ENCODE results near the gene NOS1AP. TPM values are rescaled to one million over a fixed set of nuclear protein-coding genes. Genes with fewer than 3 reads are reported as not detected.

Gene NOS1AP
- total and polyA plus RNA-seq, 8 donors, result 0.25 to 13.8 (median 6.2) TPM

GRCh38 chr1:162056579-162056978, 12.9 kb upstream of the NOS1AP start:
- no peak overlapping the region for H3K4me3 ChIP-seq
- no peaks in the 10 kb centered on the region for H3K36me3 ChIP-seq
- no peaks in the 10 kb centered on the region for H3K9me3 ChIP-seq
- WGBS, 5 donors, result 88 to 95% (median 90%) methylated on average over 3 of the region's 3 CpGs
- no peaks in the 10 kb centered on the region for H3K27me3 ChIP-seq
- TF ChIP-seq CTCF (IDR thresholded peaks at IDR 0.05) (no peak), POLR2AphosphoS5 (IDR thresholded peaks at IDR 0.05) (no peak), POLR2A (IDR thresholded peaks at IDR 0.05) (no peak), EP300 (IDR thresholded peaks at IDR 0.05) (no peak)
- DNase-seq, result no peak
- no peak overlapping the region for H3K27ac ChIP-seq
- intact Hi-C loops (cut with DNase I; ENCODE audit: low total_unique reads), result loop anchor here (10.0 kb wide), 1 partner anchor 218 kb away; no protein-coding TSS in a partner anchor
- H3K4me1 ChIP-seq, result peaks cover 0 to 14% (median 3%) of the 10 kb centered on the region in 4 donors

DNA sequence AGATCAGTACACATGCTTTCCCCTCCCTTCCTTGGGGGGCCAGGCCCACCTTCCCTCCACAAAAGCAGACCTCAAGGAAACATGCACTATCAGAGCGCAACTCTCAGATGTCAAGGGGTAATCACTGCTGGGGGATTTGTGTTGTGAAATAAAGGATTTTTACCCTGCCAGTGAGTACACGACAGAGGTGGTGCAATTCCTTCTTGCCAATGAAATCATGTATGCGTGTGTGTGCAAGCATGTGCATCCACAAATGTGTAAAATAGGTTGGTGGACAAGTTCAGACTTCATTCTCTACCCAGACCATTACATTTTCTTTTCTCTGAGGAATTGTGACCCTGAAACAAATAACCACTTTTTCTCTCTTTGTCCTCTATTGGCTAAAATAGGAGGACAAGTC, 9.8 kb upstream of the NOS1AP start:
- no peaks in the 10 kb centered on the region for H3K9me3 ChIP-seq
- H3K36me3 ChIP-seq, result no peaks in the 10 kb centered on the region
- TF ChIP-seq EP300 (IDR thresholded peaks at IDR 0.05), result no peak
- TF ChIP-seq POLR2A (IDR thresholded peaks at IDR 0.05), result no peak
- intact Hi-C loops (cut with DNase I; ENCODE audit: low total_unique reads), result loop anchor here (10.0 kb wide), 1 partner anchor 215 kb away; no protein-coding TSS in a partner anchor
- WGBS, 5 donors, result 57 to 93% (median 78%) methylated on average over 3 of the region's 3 CpGs
- H3K27me3 ChIP-seq, result no peaks in the 10 kb centered on the region
- no peak for DNase-seq
- no peak overlapping the region for H3K4me3 ChIP-seq
- H3K27ac ChIP-seq, result no peak overlapping the region
- H3K4me1 ChIP-seq, result peaks cover 0 to 27% (median 10%) of the 10 kb centered on the region in 4 donors

DNA sequence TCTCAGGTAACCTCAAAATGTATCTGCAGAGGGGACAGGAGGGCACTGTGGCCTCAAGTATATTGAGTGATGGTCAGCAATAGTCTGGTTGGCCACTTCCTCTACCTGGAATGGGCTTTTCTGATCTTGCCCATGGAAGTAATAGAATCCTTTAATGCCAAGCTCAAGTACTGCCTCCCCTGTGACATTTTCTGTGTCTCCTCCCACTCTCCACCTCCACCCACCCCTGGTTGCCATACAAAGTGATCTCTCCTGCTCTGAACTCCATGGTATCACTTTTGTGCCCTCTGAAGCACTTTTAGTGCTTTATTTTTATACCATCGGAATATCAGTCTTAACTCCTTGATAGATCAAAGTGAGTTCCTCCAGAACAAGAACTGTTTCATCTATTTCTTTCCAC, 9.2 kb upstream of the NOS1AP start:
- H3K4me3 ChIP-seq, result no peak overlapping the region
- peaks cover 0 to 21% (median 10%) of the 10 kb centered on the region in 4 donors for H3K4me1 ChIP-seq
- no peaks in the 10 kb centered on the region for H3K27me3 ChIP-seq
- no peaks in the 10 kb centered on the region for H3K36me3 ChIP-seq
- WGBS, 5 donors, result 90 to 100% (median 97%) methylated on average over 1 of the region's 1 CpG
- intact Hi-C loops (cut with DNase I; ENCODE audit: low total_unique reads), result no loop called here
- H3K9me3 ChIP-seq, result no peaks in the 10 kb centered on the region
- no peak overlapping the region for H3K27ac ChIP-seq
- TF ChIP-seq CTCF (IDR thresholded peaks at IDR 0.05) (no peak), POLR2AphosphoS5 (IDR thresholded peaks at IDR 0.05) (no peak), EP300 (IDR thresholded peaks at IDR 0.05) (no peak), POLR2A (IDR thresholded peaks at IDR 0.05) (no peak)
- no peak for DNase-seq

DNA sequence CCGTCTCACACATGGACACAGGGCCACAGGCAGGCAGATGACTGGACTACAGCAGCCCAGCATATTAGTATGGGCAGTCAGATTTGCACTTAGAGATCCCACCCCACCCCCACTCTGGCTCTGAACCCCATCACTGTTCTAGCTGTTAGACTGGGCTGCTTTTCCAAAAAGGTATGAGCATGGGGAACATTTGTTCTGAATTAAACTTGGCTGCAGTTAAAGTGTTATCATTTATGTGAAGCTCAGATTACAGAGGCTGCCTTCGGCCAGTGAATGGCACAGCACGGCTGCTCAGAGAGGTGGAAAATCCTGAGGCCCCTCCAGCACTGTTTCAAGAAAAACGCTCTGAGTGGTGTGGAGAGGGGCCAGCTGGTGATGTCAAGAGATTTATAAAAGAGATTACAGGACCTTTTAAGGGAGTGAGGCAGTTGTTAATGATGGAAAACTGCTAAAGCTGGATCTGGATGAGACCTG, 6.9 kb upstream of the NOS1AP start:
- DNase-seq, result peak; percentile 47 to 60

More for the DNA sequence above, 6.9 kb upstream of the NOS1AP start:
- Histone ChIP-seq H3K27ac (peak overlapping the region in 2 of 5 donors; percentile 21 to 36), H3K27me3 (peaks cover 0 to 4% (median 0%) of the 10 kb centered on the region in 3 donors), H3K9me3 (no peaks in the 10 kb centered on the region), H3K36me3 (no peaks in the 10 kb centered on the region), H3K4me1 (peaks cover 0 to 14% (median 7%) of the 10 kb centered on the region in 4 donors), H3K4me3 (no peak overlapping the region)
- intact Hi-C loops (cut with DNase I; ENCODE audit: low total_unique reads), result no loop called here
- TF ChIP-seq POLR2A (IDR thresholded peaks at IDR 0.05) (no peak), POLR2AphosphoS5 (IDR thresholded peaks at IDR 0.05) (no peak), EP300 (IDR thresholded peaks at IDR 0.05) (no peak), CTCF (IDR thresholded peaks at IDR 0.05) (no peak)
- WGBS, 5 donors, result 36 to 55% (median 40%) methylated on average over 4 of the region's 4 CpGs

All from stomach (tissue), 9 donors.